ENCODE measurements around the gene ATP5F1B. TPM values are rescaled to one million over a fixed set of nuclear protein-coding genes. Genes with fewer than 3 reads are reported as not detected.

Gene ATP5F1B
- total and polyA plus RNA-seq, 2 of the 13 experiments (the other 11 are each of a cell fraction or from before 2014, with no cell fraction given): 1,051 to 1,180 TPM

GRCh38 chr12:56645717-56646446, at the start of gene ATP5F1B (continued):
- TF ChIP-seq DRAP1 (CRISPR knock-in tag; IDR thresholded peaks at IDR 0.05) (peak; percentile 96), CHCHD3 (CRISPR knock-in tag; IDR thresholded peaks at IDR 0.05) (no peak), ZNF543 (CRISPR knock-in tag; IDR thresholded peaks at IDR 0.05) (peak; percentile 80; the same call in 1 of the 2 replicates), NFYC (CRISPR knock-in tag; IDR thresholded peaks at IDR 0.05) (peak; percentile 99), HNF4G (IDR thresholded peaks at IDR 0.05; ENCODE audit: borderline replicate concordance, low read depth, low read length) (no peak), HNF4G (CRISPR knock-in tag; IDR thresholded peaks at IDR 0.05; ENCODE audit: borderline replicate concordance, low read depth) (no peak), THAP9 (CRISPR knock-in tag; IDR thresholded peaks at IDR 0.05; ENCODE audit: borderline replicate concordance) (peak; percentile 83; the same call in 1 of the 2 replicates), YEATS4 (CRISPR knock-in tag; IDR thresholded peaks at IDR 0.05; ENCODE audit: borderline replicate concordance) (peak; percentile 95), PPARG (CRISPR knock-in tag; conservative IDR thresholded peaks at IDR 0.05) (no peak), NFKB2 (CRISPR knock-in tag; IDR thresholded peaks at IDR 0.05; ENCODE audit: borderline replicate concordance) (peak; percentile 93; the same call in 1 of the 2 replicates), ZNF317 (CRISPR knock-in tag; IDR thresholded peaks at IDR 0.05) (peak; percentile 1; the same call in 1 of the 2 replicates), ZNF296 (CRISPR knock-in tag; conservative IDR thresholded peaks at IDR 0.05) (no peak), ZNF709 (CRISPR knock-in tag; IDR thresholded peaks at IDR 0.05) (peak; percentile 75), ZNF430 (CRISPR knock-in tag; IDR thresholded peaks at IDR 0.05) (peak; percentile 90), ZSCAN9 (CRISPR knock-in tag; IDR thresholded peaks at IDR 0.05; ENCODE audit: borderline replicate concordance) (peak; percentile 74; the same call in 1 of the 2 replicates), ESRRA (CRISPR knock-in tag; IDR thresholded peaks at IDR 0.05; ENCODE audit: low read depth) (no peak), ZNF75D (CRISPR knock-in tag; IDR thresholded peaks at IDR 0.05; ENCODE audit: borderline replicate concordance) (no peak), KLF6 (CRISPR knock-in tag; IDR thresholded peaks at IDR 0.05) (peak; percentile 76; the same call in 1 of the 2 replicates), DMAP1 (CRISPR knock-in tag; IDR thresholded peaks at IDR 0.05) (peak; percentile 89), ZFP37 (CRISPR knock-in tag; IDR thresholded peaks at IDR 0.05; ENCODE audit: borderline replicate concordance) (no peak; the same call in none of the 2 replicates), ZNF883 (CRISPR knock-in tag; IDR thresholded peaks at IDR 0.05; ENCODE audit: not compliant biosample characterization) (no peak), HOXA3 (CRISPR knock-in tag; IDR thresholded peaks at IDR 0.05) (peak; percentile 38; the same call in 1 of the 2 replicates), HDAC6 (IDR thresholded peaks at IDR 0.05; ENCODE audit: low read depth, low read length) (no peak), RNF2 (conservative IDR thresholded peaks at IDR 0.05; ENCODE audit: low read depth) (no peak), FOXO4 (CRISPR knock-in tag; conservative IDR thresholded peaks at IDR 0.05) (no peak), ATF2 (CRISPR knock-in tag; IDR thresholded peaks at IDR 0.05) (peak; percentile 47)

Measured in HepG2 (cell line).